T47D (cell line): ENCODE results near the gene ADAMTS2.

Experiments used
- DNase-seq, 2 experiments: peaks; one replicate each; pipeline versions ENCODE4 v3.0.0 to v3.0.0-alpha.2; 2011 to 2012; ENCODE audit warnings: low read depth in 1 of 2, low spot score in 1 of 2
- JUND ChIP-seq: IDR thresholded peaks from 2 replicates; pipeline ENCODE4 v1.6.1; 2012; ENCODE audit warnings: low read depth
- in situ Hi-C: cut with HindIII; loops from 2 replicates; pipeline ENCODE4 v1.10.0; 2016; ENCODE audit warnings: low sequenced_read_pairs, low pct_unique_long_range_greater_than_20kb

ADAMTS2 gene

GRCh38 chr5:179124853-179125788 is 220.1 kb downstream of the ADAMTS2 start:
- in situ Hi-C loops = no loop called here
- no peak for TF ChIP-seq JUND
- no peak for DNase-seq

- DNase-seq = no peak
- in situ Hi-C loops = no loop called here
- no peak for TF ChIP-seq JUND
These were observed 220.9 kb downstream of the ADAMTS2 start for GRCh38 chr5:179124273-179124852.

GRCh38 chr5:179123491-179124272 is 221.6 kb downstream of the ADAMTS2 start:
- in situ Hi-C loops = no loop called here
- peak in 1 of 2 experiments; percentile 26 for DNase-seq
- TF ChIP-seq JUND = no peak

GRCh38 chr5:179123109-179123426 is 222.2 kb downstream of the ADAMTS2 start:
- peak in 1 of 2 experiments; percentile 16 for DNase-seq
- TF ChIP-seq JUND = no peak
- in situ Hi-C loops = no loop called here

- in situ Hi-C loops = no loop called here
- no peak for DNase-seq
- TF ChIP-seq JUND = no peak
These were observed 222.7 kb downstream of the ADAMTS2 start for GRCh38 chr5:179122411-179123108.

GRCh38 chr5:179121667-179122111 is 223.6 kb downstream of the ADAMTS2 start:
- no peak for DNase-seq
- in situ Hi-C loops = no loop called here

GRCh38 chr5:179120951-179121666 is 224.2 kb downstream of the ADAMTS2 start:
- no peak for DNase-seq
- in situ Hi-C loops = no loop called here
- TF ChIP-seq JUND = no peak

More at GRCh38 chr5:179121667-179122111, 223.6 kb downstream of the ADAMTS2 start:
- TF ChIP-seq JUND = no peak

GRCh38 chr5:179120421-179120861 is 224.8 kb downstream of the ADAMTS2 start:
- DNase-seq = no peak
- TF ChIP-seq JUND = no peak

GRCh38 chr5:179119415-179120170 is 225.7 kb downstream of the ADAMTS2 start:
- no peak for TF ChIP-seq JUND
- DNase-seq = no peak
- in situ Hi-C loops = no loop called here

More at GRCh38 chr5:179120421-179120861, 224.8 kb downstream of the ADAMTS2 start:
- in situ Hi-C loops = no loop called here

GRCh38 chr5:179118756-179119414 is 226.4 kb downstream of the ADAMTS2 start:
- no peak for DNase-seq
- in situ Hi-C loops = no loop called here
- TF ChIP-seq JUND = no peak
